Lung (tissue), 12 donors: Measurements from ENCODE around the gene NRG3. TPM values are rescaled to one million over a fixed set of nuclear protein-coding genes. Genes with fewer than 3 reads are reported as not detected.
A peak's percentile ranks its signal among the peaks of the same experiment; 100 is the strongest.

ENCODE experiments used
- ATAC-seq: fragments of 200-7000 bp; cut with Tn5 transposase; one replicate; pipeline ENCODE4 v1.9.1; 2020; ENCODE audit warnings: moderate number of reproducible peaks; ENCODE audit not compliant: insufficient read depth, low FRiP score
- DNase-seq, 3 donors: peaks; one replicate each; pipeline ENCODE4 v3.0.0-alpha.2; 2013 to 2017
- H3K27ac ChIP-seq, 2 donors: one replicate each; pipeline ENCODE4 v1.5.1; 2013; ENCODE audit warnings: mild to moderate bottlenecking in 2 of 2, moderate library complexity in 2 of 2, control low read depth in 1 of 2, inconsistent platforms in 1 of 2, low read depth in 1 of 2, low read length in 1 of 2
- H3K27me3 ChIP-seq, 3 donors: one replicate each; pipeline ENCODE4 v1.5.1; 2013; ENCODE audit warnings: low read length in 2 of 3; ENCODE audit not compliant: control insufficient read depth in 3 of 3, insufficient read depth in 3 of 3
- H3K36me3 ChIP-seq, 4 donors: one replicate each; pipeline ENCODE4 v1.5.1; 2013; ENCODE audit warnings: low read length in 4 of 4, mild to moderate bottlenecking in 1 of 4, moderate library complexity in 1 of 4; ENCODE audit not compliant: control insufficient read depth in 4 of 4, insufficient read depth in 4 of 4
- H3K4me1 ChIP-seq, 5 donors: one replicate each; pipeline ENCODE4 v1.5.1; 2013; ENCODE audit warnings: low read length in 5 of 5, mild to moderate bottlenecking in 2 of 5, moderate library complexity in 1 of 5; ENCODE audit not compliant: control insufficient read depth in 5 of 5, insufficient read depth in 5 of 5
- H3K4me3 ChIP-seq: one replicate; pipeline ENCODE4 v1.5.1; 2013; ENCODE audit warnings: mild to moderate bottlenecking, control low read depth, moderate library complexity
- H3K9ac ChIP-seq, 2 donors: one replicate each; pipeline ENCODE4 v1.5.1; 2013; ENCODE audit warnings: low read length in 2 of 2, control low read depth in 1 of 2; ENCODE audit not compliant: insufficient read depth in 1 of 2
- H3K9me3 ChIP-seq, 4 donors: one replicate each; pipeline ENCODE4 v1.5.1; 2013; ENCODE audit warnings: low read length in 3 of 4, mild to moderate bottlenecking in 1 of 4, moderate library complexity in 1 of 4; ENCODE audit not compliant: control insufficient read depth in 4 of 4, insufficient read depth in 3 of 4
- CTCF ChIP-seq: IDR thresholded peaks from 2 replicates; pipeline ENCODE4 v1.5.1; 2012; ENCODE audit warnings: mild to moderate bottlenecking; ENCODE audit errors: control extremely low read depth, extremely low read depth
- WGBS, 2 donors: extraction: QIAGEN DNeasy Blood & Tissue Kit; methylation state at CpG; one replicate each; pipeline ENCODE4 v1.1.7; 2013; 5-methylcytosine and 5-hydroxymethylcytosine counted together
- polyA plus RNA-seq, 2 donors: library from polyadenylated mRNA; stranded (reverse); fragments of 200-250 nt; gene quantifications; one replicate each; pipeline ENCODE4 v1.2.1, GENCODE V29; 2013
- total RNA-seq, 2 donors: library from RNA; depleted of rRNA in 1 of 2; stranded (reverse); fragments of >200 nt in 1 of 2; gene quantifications; one replicate each; pipeline ENCODE4 v1.2.1, GENCODE V29; 2014 to 2021
- donor health status: control.
- donor health status: control.
- donor health status: Bipolar disorder and iron deficiency.
- donor health status: healthy.
- donor health status: DM: yes; HTN: yes; CAD: no.

NRG3 gene
- total and polyA plus RNA-seq, 4 donors: 0.49 to 2.0 (median 0.84) TPM

- DNase-seq: peak; percentile 84 to 98 (median 97)
- Histone ChIP-seq H3K9me3 (peaks cover 0 to 5% (median 0%) of the 10 kb centered on the region in 4 donors), H3K9ac (no peak overlapping the region), H3K4me3 (no peak overlapping the region), H3K4me1 (peaks cover 0 to 26% (median 0%) of the 10 kb centered on the region in 5 donors), H3K27me3 (no peaks in the 10 kb centered on the region), H3K27ac (no peak overlapping the region), H3K36me3 (no peaks in the 10 kb centered on the region)
- no peak for TF ChIP-seq CTCF
- WGBS, 2 donors: 67% methylated on average over 3 of the region's 3 CpGs
- peak; percentile 61 for ATAC-seq
Observed at GRCh38 chr10:82942286-82943099, 1067.5 kb downstream of the NRG3 start.

GRCh38 chr10:82943142-82943541 lies 1068.1 kb downstream of the NRG3 start:
- Histone ChIP-seq H3K4me3 (no peak overlapping the region), H3K27me3 (no peaks in the 10 kb centered on the region), H3K4me1 (peaks cover 0 to 26% (median 0%) of the 10 kb centered on the region in 5 donors), H3K9me3 (peaks cover 0 to 5% (median 0%) of the 10 kb centered on the region in 4 donors), H3K36me3 (no peaks in the 10 kb centered on the region), H3K9ac (no peak overlapping the region), H3K27ac (no peak overlapping the region)
- ATAC-seq (no peak), DNase-seq (no peak)
- no peak for TF ChIP-seq CTCF
- WGBS, 2 donors: 62 to 73% methylated on average over 3 of the region's 3 CpGs

GRCh38 chr10:82949816-82950575 lies 1075.0 kb downstream of the NRG3 start:
- H3K27ac ChIP-seq: no peak overlapping the region
- 74 to 85% methylated on average over 2 of the region's 2 CpGs for WGBS, 2 donors
- peaks cover 0 to 5% (median 0%) of the 10 kb centered on the region in 4 donors for H3K9me3 ChIP-seq
- no peaks in the 10 kb centered on the region for H3K36me3 ChIP-seq
- no peak overlapping the region for H3K9ac ChIP-seq
- DNase-seq: no peak
- H3K4me3 ChIP-seq: no peak overlapping the region
- TF ChIP-seq CTCF: no peak
- H3K4me1 ChIP-seq: no peaks in the 10 kb centered on the region
- no peak for ATAC-seq
- no peaks in the 10 kb centered on the region for H3K27me3 ChIP-seq
